Placental epithelial cell (primary cell): Measurements from ENCODE around the gene SLC12A9. TPM values are rescaled to one million over a fixed set of nuclear protein-coding genes. Genes with fewer than 3 reads are reported as not detected.

ENCODE experiments used
- small RNA-seq: library from RNA; depleted of rRNA; stranded (forward); fragments of <200 nt; gene quantifications from one replicate; pipeline ENCODE3, GENCODE V24; 2012
- total RNA-seq: library from RNA; depleted of rRNA; stranded (reverse); fragments of >200 nt; gene quantifications from 2 replicates; pipeline ENCODE4 v1.2.3, GENCODE V29; 2012

The SLC12A9 gene, protein sequence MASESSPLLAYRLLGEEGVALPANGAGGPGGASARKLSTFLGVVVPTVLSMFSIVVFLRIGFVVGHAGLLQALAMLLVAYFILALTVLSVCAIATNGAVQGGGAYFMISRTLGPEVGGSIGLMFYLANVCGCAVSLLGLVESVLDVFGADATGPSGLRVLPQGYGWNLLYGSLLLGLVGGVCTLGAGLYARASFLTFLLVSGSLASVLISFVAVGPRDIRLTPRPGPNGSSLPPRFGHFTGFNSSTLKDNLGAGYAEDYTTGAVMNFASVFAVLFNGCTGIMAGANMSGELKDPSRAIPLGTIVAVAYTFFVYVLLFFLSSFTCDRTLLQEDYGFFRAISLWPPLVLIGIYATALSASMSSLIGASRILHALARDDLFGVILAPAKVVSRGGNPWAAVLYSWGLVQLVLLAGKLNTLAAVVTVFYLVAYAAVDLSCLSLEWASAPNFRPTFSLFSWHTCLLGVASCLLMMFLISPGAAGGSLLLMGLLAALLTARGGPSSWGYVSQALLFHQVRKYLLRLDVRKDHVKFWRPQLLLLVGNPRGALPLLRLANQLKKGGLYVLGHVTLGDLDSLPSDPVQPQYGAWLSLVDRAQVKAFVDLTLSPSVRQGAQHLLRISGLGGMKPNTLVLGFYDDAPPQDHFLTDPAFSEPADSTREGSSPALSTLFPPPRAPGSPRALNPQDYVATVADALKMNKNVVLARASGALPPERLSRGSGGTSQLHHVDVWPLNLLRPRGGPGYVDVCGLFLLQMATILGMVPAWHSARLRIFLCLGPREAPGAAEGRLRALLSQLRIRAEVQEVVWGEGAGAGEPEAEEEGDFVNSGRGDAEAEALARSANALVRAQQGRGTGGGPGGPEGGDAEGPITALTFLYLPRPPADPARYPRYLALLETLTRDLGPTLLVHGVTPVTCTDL
- total RNA-seq: 26.7 and 46.5 TPM in 2 replicates

DNA sequence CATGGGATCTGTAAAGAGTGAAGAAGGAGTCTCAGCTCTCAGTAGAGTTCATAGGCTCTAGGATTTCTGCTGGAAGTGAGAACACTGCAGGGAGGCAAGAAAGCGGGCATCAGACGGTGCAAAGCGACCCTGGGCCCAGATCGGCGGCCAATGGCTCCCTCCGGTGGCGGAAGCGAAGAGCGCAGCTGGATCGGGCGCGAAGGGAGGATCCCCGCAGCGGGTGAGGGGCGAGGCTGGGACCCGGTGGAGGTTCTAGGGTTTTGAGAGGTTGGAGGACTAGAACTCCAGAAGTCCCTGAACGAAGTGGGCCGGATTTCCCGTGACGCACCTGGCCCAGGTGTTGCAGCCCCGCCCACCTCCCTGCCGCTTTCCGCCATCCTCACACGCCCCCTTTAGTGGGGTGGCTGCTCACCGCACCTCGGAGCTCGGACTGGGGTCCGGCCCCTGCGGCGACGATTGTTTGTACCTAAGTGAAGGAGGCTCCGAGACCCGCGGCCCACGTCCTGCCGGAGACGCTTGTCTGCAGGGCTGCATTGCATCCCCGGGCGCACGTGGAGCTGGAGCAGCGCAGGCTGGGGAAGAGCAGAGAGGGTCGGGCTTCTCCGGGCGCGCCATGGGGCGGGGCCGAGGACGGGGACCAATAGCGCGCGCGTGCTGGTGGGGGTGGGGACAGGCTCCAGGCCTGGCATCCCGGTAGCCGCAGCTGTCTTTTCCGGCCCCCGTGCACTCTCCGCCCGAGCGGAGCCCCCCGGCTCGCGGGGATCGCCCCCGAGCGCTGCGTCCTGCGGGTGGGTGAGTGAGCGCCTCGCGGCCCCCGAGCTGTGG lies at the start of gene SLC12A9:
Gene SLC12A9 (plus strand): TSS at position 666 of the 825 bp plus-strand sequence. CDS start 1,485 bp downstream, outside the sequence.

DNA sequence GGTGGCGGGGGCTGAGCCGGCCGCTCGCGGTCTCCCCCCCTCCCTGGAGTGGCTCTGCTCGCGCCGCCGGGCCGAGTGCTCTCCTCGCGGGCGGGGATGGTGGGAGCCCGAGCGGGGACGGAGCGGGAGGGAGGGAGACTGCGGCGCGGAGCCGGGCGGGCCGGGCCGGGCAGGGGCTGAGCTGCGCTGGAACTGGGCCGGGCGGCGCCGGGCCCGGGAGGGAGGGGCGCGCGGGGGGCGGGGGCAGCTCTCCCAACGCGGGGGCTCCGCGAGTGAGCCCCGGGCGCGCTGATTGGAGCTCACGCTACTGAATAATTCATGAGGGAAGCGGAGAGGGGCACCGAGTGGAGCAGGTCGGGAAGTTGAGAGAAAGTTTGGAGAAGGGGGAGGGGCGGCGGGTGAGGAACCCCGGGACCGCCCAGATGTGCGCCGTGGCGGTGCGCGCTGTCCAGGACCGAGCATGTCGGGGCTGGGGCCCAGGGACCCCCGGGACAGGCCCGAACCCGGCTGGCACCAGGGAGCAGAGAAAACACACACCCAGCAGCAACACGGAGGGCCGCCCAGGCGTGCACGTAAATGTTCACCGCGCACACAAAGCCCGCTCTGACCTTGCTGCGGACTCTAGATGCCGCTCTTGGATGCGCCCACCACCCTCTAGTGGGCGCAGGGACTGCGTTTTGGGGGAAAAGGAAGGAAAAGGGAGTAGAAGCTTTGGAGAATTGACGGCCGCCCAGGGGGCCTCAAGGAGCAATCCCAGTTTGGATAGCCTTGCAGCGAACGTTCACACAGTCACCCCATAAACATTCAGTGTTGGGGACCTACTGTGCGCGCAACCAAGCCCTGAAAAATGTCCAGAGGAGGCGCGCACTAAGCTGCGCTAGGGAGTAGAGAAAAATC lies 24.9 kb upstream of the SLC12A9 start, which contains the start of gene EPHB4:
Gene EPHB4 (minus strand): TSS at position 194 of the 897 bp plus-strand sequence. CDS start 493 bp downstream, outside the sequence.

DNA sequence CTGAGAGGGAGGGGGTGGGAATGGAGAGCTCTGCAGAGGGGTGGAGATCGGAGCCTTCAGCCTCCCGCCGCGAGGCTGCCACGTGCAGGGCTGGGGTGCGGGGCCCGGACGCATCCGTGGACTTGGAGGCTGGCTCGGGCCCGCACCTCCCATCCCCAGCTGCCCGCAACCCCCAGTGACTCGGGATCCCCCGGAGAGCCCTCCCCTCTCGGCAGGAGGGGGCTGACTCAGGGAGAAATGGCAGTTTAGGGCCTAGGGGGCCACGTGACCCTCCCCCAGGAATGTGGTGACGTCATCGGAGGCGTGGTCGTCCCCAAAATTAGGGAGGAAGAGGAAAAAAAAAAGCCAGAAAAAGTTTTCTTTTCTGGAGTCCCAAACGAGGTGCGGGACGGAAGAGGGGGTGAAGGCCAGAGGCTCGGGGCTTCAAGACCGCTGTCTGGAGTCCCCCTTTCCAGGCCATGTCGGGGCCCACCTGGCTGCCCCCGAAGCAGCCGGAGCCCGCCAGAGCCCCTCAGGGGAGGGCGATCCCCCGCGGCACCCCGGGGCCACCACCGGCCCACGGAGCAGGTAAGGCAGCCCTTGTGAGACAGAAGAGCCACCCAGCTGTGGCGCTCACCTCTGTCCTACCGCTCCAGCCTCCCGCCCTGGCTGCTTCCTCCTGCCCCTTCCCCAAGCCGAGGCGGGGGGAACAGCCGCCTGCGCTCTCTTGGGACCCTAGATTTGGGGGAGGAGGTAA lies 14.7 kb downstream of the SLC12A9 start, which contains the start of gene TRIP6:
Gene TRIP6 (plus strand): TSS at position 348 of the 736 bp plus-strand sequence. CDS start 111 bp downstream, at position 459.

DNA sequence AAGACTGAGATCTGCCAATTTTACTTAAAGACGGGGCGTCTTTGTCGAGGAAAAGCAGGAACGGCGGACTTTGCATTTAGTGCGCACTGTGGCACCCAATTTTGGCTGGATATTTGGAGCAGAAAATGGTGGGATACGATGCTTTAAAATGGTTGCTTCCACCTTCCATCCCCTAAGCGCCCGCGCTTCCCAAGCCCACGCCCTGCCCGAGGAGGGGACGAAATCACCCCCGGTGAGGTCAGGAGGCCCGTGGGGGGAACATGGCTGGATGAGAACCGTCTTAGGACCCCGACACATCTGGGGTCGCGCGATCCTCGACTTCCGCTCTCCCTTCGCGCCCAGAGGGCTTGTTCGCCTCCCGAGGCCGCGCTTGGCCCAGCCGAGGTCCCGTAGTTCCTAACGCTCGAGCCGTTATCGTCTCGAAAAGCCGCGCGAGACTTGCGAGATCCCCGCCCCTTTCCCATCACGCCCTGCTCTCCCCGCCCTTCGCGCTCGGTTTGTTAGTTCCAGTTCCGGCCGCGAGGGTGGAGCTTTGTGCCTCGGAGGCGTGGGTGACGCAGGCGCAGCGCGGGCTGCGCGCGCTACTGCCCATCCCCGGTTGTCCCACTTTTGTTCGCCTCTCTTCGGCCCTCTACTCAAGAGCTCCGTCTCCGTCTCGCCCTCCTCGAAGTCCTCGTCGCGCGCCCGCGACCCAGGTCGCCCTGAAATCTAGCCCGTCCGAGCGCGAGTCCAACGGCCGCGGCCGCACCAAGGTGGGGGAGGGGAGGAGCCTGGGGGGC lies 22.3 kb downstream of the SLC12A9 start, which contains the start of gene SRRT:
Gene SRRT (plus strand): TSS at position 527 of the 779 bp plus-strand sequence. CDS start 488 bp downstream, outside the sequence.

DNA sequence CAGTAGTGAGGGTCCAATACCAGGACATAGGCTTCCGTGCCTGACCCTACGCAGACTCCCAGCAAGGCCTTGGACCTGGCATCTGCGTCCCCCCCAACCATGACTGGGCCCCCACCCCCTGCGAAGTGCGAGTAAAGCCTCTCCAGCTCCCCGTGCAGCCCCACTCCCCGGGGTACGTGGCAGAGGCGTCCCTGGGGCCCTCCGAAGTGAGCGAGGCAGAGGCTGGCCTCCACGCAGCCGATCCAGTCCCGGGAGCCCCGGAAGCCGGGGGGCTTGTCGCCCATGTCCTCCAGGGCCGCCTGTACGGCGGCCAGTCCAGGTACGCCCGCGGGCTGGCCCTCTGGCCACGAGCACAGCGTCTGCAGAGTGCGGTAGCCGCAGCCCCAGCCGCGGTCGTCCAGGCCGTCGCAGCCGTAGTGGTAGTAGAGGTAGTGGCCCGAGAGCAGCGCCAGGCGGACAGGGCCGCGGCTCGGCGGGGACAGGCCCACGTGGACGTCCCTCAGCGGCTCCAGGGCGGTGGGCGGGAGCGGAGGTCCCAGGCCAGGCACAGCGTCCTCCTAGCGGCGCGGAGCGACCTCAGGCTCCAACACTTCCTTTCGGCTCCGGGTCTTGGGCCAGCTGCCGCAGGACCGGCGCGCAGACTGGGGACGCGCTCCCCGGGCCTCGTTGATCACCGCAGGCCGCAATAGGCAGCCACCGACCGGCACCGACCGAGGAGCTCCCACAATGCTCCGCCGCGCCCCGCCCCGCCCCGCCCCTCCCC lies 36.7 kb downstream of the SLC12A9 start, which contains the start of gene UFSP1:
Gene UFSP1 (minus strand): TSS at position 728 of the 763 bp plus-strand sequence. CDS start 444 bp downstream, at position 284.

DNA sequence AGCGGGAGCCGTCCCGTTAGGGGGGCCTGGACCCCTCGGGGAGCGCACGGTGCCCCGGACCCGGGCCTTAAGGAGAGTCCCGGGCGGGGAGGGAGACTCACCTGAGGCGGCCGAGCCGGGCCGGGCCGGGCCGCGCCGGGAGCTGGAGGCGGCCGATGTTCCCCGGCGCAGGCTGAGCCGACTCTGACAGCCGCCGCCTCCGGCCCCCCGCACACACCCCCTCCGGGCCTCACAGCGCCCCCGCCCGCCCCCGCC lies 43.1 kb downstream of the SLC12A9 start, which contains the start of gene ACHE:
Gene ACHE (minus strand): TSS at position 188 of the 255 bp plus-strand sequence. CDS start 1,656 bp downstream, outside the sequence.

Small RNA genes within 50 kb of the gene (small RNA-seq; reads per million reads assigned to genes)
- gene RN7SL549P: not detected
- not detected for gene RN7SL750P

Other genes starting within 250 kb of the SLC12A9 start
- gene MOSPD3, start 240.2 kb upstream of the SLC12A9 start, total RNA-seq: 13.6 and 20.4 TPM in 2 replicates
- 1.2 and 1.7 TPM in 2 replicates for gene TFR2, start 211.2 kb upstream of the SLC12A9 start, total RNA-seq
- gene ACTL6B, start 196.3 kb upstream of the SLC12A9 start, total RNA-seq: not detected in 2 replicates
- 110 and 162 TPM in 2 replicates for gene GNB2, start 179.0 kb upstream of the SLC12A9 start, total RNA-seq
- 23.4 and 30.2 TPM in 2 replicates for gene GIGYF1, start 158.5 kb upstream of the SLC12A9 start, total RNA-seq
- gene POP7, start 146.6 kb upstream of the SLC12A9 start, total RNA-seq: 30.6 and 40.0 TPM in 2 replicates
- gene EPO, start 132.2 kb upstream of the SLC12A9 start, total RNA-seq: 0.22 and 0.39 TPM in 2 replicates
- not detected in 2 replicates for gene ZAN, start 119.1 kb upstream of the SLC12A9 start, total RNA-seq
- gene EPHB4, start 25.2 kb upstream of the SLC12A9 start, total RNA-seq: 172 and 189 TPM in 2 replicates
- gene TRIP6, start 14.7 kb downstream of the SLC12A9 start, total RNA-seq: 67.5 and 94.1 TPM in 2 replicates
- 39.0 and 53.0 TPM in 2 replicates for gene SRRT, start 22.4 kb downstream of the SLC12A9 start, total RNA-seq
- 9.3 and 11.0 TPM in 2 replicates for gene UFSP1, start 37.0 kb downstream of the SLC12A9 start, total RNA-seq
- gene ACHE, start 43.2 kb downstream of the SLC12A9 start, total RNA-seq: 1.5 and 2.0 TPM in 2 replicates
- gene MUC3A, start 96.8 kb downstream of the SLC12A9 start, total RNA-seq: under 0.01 TPM in 1 of 2 replicates, not detected in the other
- under 0.01 and 0.98 TPM in 2 replicates for gene MUC12, start 116.9 kb downstream of the SLC12A9 start, total RNA-seq
- not detected in 2 replicates for gene MUC17, start 167.4 kb downstream of the SLC12A9 start, total RNA-seq
- gene TRIM56, start 232.8 kb downstream of the SLC12A9 start, total RNA-seq: 19.6 and 28.6 TPM in 2 replicates